G401.6 (cell line): ENCODE measurements around the gene PROSER3.
"Not testable (repeated sequence)": the region's sequence is repeated elsewhere in the genome, so short reads cannot be mapped to it uniquely, and the experiment has no call there.

Experiments used
- FAIRE-seq: peaks from 2 replicates; lab custom pipeline; 2012; peaks lifted over from hg19 to GRCh38; lab: Jason Lieb, UNC

Gene PROSER3

GRCh38 chr19:35755131-35755549, 2.8 kb upstream of the PROSER3 start:
- FAIRE-seq, result no peak

- FAIRE-seq, result no peak
Observed at GRCh38 chr19:35755550-35756376, 2.2 kb upstream of the PROSER3 start.

- no peak for FAIRE-seq
Observed at GRCh38 chr19:35756377-35757230, 1.4 kb upstream of the PROSER3 start, which contains the start of gene HSPB6. HSPB6 (minus strand) TSS chr19:35757029; CDS start chr19:35757008, 21 bp downstream.

GRCh38 chr19:35757231-35757748, 686 bp upstream of the PROSER3 start:
- peak; percentile 15 for FAIRE-seq

GRCh38 chr19:35759697-35760096, 1.7 kb downstream of the PROSER3 start:
- FAIRE-seq, result no peak

- no peak for FAIRE-seq
Observed at GRCh38 chr19:35760711-35761349, 2.9 kb downstream of the PROSER3 start.

- no peak for FAIRE-seq
Observed at GRCh38 chr19:35764432-35765315, 6.7 kb downstream of the PROSER3 start.

GRCh38 chr19:35766571-35767104, 8.7 kb downstream of the PROSER3 start:
- FAIRE-seq, result no peak

GRCh38 chr19:35767288-35768081, 9.5 kb downstream of the PROSER3 start:
- no peak for FAIRE-seq

- FAIRE-seq, result no peak
Observed at GRCh38 chr19:35768082-35768421, 10.1 kb downstream of the PROSER3 start.

GRCh38 chr19:35772362-35772761, 14.4 kb downstream of the PROSER3 start:
- FAIRE-seq, result not testable (repeated sequence)

- no peak for FAIRE-seq
Observed at GRCh38 chr19:35773020-35773806, 15.2 kb downstream of the PROSER3 start.

GRCh38 chr19:35774274-35775045, 16.5 kb downstream of the PROSER3 start:
- FAIRE-seq, result no peak

GRCh38 chr19:35775046-35775297, 17.0 kb downstream of the PROSER3 start:
- no peak for FAIRE-seq

- peak; percentile 96 for FAIRE-seq
Observed at GRCh38 chr19:35775298-35776101, 17.5 kb downstream of the PROSER3 start, which contains the start of gene ARHGAP33. ARHGAP33 (plus strand) TSS chr19:35775564; CDS start chr19:35775659, 95 bp downstream.

- FAIRE-seq, result no peak
Observed at GRCh38 chr19:35776102-35776788, 18.3 kb downstream of the PROSER3 start.

GRCh38 chr19:35777086-35777841, 19.3 kb downstream of the PROSER3 start:
- FAIRE-seq, result no peak
